Measurements from ENCODE around the gene VSTM4.

DNA sequence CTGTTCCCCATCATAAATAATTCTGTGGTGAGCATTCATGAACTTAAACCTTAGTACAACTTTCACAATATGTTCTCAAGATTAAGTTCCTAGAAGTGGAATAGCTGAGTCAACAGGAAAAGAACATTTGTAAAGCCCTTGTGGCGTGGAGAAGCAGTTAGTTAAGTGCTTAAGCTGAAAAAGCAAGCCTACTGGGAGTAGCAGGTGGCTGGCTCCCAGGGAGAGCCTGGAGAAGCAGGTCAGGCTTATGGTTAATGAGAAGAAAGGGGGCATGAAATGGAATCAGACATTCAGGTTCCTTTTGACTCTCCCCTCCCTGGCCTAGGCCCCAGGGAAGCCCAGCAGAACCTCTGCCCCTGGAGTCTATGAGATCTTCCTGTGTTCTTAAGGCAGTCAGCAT, 35.3 kb downstream of the VSTM4 start:
- TF ChIP-seq, protein P1, sequence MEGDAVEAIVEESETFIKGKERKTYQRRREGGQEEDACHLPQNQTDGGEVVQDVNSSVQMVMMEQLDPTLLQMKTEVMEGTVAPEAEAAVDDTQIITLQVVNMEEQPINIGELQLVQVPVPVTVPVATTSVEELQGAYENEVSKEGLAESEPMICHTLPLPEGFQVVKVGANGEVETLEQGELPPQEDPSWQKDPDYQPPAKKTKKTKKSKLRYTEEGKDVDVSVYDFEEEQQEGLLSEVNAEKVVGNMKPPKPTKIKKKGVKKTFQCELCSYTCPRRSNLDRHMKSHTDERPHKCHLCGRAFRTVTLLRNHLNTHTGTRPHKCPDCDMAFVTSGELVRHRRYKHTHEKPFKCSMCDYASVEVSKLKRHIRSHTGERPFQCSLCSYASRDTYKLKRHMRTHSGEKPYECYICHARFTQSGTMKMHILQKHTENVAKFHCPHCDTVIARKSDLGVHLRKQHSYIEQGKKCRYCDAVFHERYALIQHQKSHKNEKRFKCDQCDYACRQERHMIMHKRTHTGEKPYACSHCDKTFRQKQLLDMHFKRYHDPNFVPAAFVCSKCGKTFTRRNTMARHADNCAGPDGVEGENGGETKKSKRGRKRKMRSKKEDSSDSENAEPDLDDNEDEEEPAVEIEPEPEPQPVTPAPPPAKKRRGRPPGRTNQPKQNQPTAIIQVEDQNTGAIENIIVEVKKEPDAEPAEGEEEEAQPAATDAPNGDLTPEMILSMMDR (conservative IDR thresholded peaks at IDR 0.05): no peak
- TF ChIP-seq EZH2 (IDR thresholded peaks at IDR 0.05; ENCODE audit: low read depth): no peak

Data from PC-9 (cell line).